Activated CD8-positive, alpha-beta memory T cell treated with anti-CD3 and anti-CD28 coated beads, Interleukin-2, amount 10 ng/mL, durations not matched to agents 7 days and 5 days (primary cell): Measurements from ENCODE around the gene SPATS2L. TPM values are rescaled to one million over a fixed set of nuclear protein-coding genes. Genes with fewer than 3 reads are reported as not detected.
A peak's percentile ranks its signal among the peaks of the same experiment; 100 is the strongest.
"Not testable (repeated sequence)": the region's sequence is repeated elsewhere in the genome, so short reads cannot be mapped to it uniquely, and the experiment has no call there.

Experiments used
- ATAC-seq: fragments of 150-1000 bp; cut with Tn5 transposase; one replicate; pipeline ENCODE4 v1.10.0; 2021; ENCODE audit warnings: moderate library complexity
- CTCF ChIA-PET: fragments of 350-600 bp; sonication (Branson Sonifier 250); formaldehyde crosslinking; loops from one replicate; lab custom pipeline; 2021; ENCODE audit warnings: antibody characterized with exemption; lab: Charles Lee
- DNase-seq: peaks from one replicate; pipeline ENCODE4 v3.0.0-alpha.2; 2020
- H3K27ac Mint-ChIP-seq: one replicate; pipeline ENCODE4 v1.8.0; 2021; ENCODE audit warnings: mild to moderate bottlenecking, mixed read lengths
- H3K27me3 Mint-ChIP-seq: one replicate; pipeline ENCODE4 v1.8.0; 2021; ENCODE audit warnings: mixed read lengths
- H3K36me3 Mint-ChIP-seq: one replicate; pipeline ENCODE4 v1.8.0; 2021; ENCODE audit warnings: mild to moderate bottlenecking, mixed read lengths
- H3K4me1 Mint-ChIP-seq: one replicate; pipeline ENCODE4 v1.8.0; 2021; ENCODE audit warnings: mixed read lengths
- H3K4me3 Mint-ChIP-seq: one replicate; pipeline ENCODE4 v1.8.0; 2021; ENCODE audit warnings: mild to moderate bottlenecking, moderate library complexity, mixed read lengths
- H3K9me3 Mint-ChIP-seq: one replicate; pipeline ENCODE4 v1.8.0; 2022; ENCODE audit warnings: low read depth, mixed read lengths
- total RNA-seq, 2 experiments: library from RNA; stranded (reverse); gene quantifications; one replicate each; pipeline ENCODE4 v1.2.3, GENCODE V29; 2021

Gene SPATS2L
- total RNA-seq, 2 experiments from 2014 or later: 62.9 to 89.7 TPM

DNA sequence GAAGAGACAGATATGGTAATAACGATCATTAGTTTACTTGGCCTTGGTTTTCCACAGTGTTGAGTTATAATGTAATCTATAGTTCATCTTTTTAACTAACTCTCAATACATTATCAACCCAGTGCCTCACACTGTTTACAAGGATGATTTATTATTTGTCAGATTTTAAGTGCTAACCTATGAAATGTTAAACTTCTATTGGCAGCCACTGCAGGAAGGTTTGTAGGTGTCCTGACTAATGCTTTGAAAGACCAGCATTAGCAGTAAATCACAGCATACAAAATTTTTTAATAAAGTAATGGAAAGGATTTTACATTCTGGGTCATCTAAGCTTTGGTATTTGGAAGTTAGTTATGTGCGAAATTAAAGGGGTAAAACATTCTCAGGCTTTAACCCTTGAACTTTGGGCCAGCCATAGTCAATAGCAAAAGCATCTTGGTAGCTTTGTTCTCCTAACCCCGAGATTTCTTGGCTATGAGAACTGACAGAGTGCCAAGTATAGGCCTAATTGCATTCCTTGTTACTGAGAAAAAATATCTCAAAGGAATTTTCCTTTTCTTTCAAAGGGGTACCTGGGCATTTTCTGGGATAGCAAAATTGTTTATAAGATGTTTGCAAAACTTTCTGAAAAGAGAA lies 30.6 kb downstream of the SPATS2L start:
- Mint-ChIP-seq H3K27me3 (no peaks in the 10 kb centered on the region), H3K36me3 (peaks cover 12% of the 10 kb centered on the region), H3K4me3 (no peak overlapping the region), H3K4me1 (peaks cover 24% of the 10 kb centered on the region), H3K27ac (no peak overlapping the region), H3K9me3 (no peaks in the 10 kb centered on the region)
- CTCF ChIA-PET: no interaction called here
- no peak for ATAC-seq
- no peak for DNase-seq

DNA sequence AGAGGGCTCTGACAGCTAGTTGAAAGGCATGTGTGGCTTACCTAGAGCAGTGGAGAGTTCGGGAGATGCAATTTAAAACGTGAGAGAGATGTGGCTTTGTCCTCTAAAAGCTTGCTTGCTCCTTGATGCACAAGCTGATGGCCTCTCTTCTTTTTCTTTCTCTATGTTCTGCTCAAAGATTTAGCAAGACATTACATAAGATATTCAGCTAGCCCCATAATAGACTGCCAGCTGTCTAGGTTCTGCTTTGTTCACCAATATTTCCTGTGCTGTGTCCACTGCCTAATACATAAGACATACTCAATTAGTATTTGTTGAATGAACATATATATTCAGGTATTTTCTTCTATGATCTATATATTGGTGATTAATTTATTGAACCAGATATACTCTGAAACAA lies 31.1 kb downstream of the SPATS2L start:
- CTCF ChIA-PET: no interaction called here
- Mint-ChIP-seq H3K36me3 (peaks cover 15% of the 10 kb centered on the region), H3K27me3 (no peaks in the 10 kb centered on the region), H3K27ac (no peak overlapping the region), H3K9me3 (no peaks in the 10 kb centered on the region), H3K4me1 (peaks cover 24% of the 10 kb centered on the region), H3K4me3 (no peak overlapping the region)
- DNase-seq (no peak), ATAC-seq (no peak)

DNA sequence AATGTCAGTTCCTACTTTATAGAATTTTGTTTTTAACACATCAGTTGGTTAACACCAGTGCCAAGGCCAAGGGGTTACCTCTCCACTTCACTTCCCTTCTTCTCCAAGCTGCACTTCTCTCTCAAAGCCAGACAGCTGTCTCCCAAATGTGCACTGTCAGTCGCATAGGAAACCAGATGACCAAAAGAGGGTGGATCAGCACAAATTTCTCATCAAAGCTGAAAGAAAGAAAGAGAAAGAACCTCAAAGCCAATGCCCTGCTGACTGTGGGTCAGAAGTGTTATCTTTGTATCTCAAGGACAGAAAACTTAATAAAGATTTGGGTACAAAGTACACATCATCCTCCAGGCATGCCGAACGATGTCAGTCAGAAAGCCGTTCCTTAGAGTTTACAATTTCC lies 32.2 kb downstream of the SPATS2L start:
- peaks cover 15% of the 10 kb centered on the region for H3K36me3 Mint-ChIP-seq
- no peak overlapping the region for H3K27ac Mint-ChIP-seq
- CTCF ChIA-PET: no interaction called here
- H3K4me3 Mint-ChIP-seq: no peak overlapping the region
- no peaks in the 10 kb centered on the region for H3K27me3 Mint-ChIP-seq
- no peaks in the 10 kb centered on the region for H3K9me3 Mint-ChIP-seq
- H3K4me1 Mint-ChIP-seq: peaks cover 24% of the 10 kb centered on the region
- no peak for DNase-seq
- ATAC-seq: no peak

DNA sequence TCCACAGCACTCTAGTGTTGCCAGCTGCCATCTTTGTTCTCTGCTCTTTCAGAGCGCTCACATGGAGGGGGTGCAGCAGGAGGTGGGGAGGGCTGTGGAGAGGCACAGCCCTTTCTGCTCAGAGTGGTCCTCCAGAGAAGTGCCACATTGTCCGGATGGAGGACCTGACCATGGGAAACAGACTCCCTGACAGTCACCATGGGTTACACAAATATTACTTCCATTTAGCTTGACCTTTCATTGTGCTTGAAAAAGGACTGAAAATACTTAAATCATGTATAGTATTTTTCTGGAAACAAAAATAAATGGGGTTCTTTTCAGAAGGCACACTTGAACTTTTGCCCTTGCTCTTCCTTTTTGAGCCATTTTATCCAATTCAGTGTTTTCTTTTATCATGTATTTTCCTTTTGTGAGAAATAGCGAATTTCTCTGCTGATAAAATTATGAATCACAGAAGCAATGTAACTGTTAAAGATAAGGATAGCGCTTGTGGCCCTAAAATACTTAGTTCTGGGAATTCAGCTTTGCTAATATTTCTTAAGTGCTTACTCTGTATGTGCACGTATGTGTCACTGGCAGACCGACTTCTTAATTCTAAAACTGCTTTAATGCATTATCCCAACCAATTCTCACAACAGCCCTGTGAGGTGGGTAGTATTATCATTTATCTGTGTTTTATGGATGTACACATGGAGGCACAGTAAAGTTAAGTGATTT lies 34.2 kb downstream of the SPATS2L start:
- H3K9me3 Mint-ChIP-seq: peaks cover 3% of the 10 kb centered on the region
- no peak overlapping the region for H3K27ac Mint-ChIP-seq
- peaks cover 24% of the 10 kb centered on the region for H3K4me1 Mint-ChIP-seq
- no peak overlapping the region for H3K4me3 Mint-ChIP-seq
- CTCF ChIA-PET: no interaction called here
- H3K36me3 Mint-ChIP-seq: peaks cover 28% of the 10 kb centered on the region
- ATAC-seq (no peak), DNase-seq (no peak)
- H3K27me3 Mint-ChIP-seq: no peaks in the 10 kb centered on the region

DNA sequence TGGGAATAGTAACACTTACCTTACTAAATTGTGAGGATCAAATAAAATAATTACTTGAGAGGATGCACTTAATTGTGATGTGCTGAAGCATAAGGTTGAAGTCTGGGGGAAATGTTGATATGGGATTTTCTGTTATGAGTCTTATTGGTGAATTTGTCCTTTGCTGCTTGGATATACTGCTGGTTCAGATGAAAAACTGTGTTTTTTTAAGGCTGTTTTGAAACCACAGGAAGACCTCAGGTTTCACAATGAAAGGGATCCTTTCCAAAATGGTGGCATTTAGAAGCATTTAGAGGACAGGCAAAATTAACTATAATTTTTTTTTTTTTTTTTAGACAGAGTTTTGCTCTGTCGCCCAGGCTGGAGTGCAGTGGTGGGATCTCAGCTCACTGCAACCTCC lies 34.9 kb downstream of the SPATS2L start:
- Mint-ChIP-seq H3K27me3 (no peaks in the 10 kb centered on the region), H3K9me3 (peaks cover 3% of the 10 kb centered on the region), H3K36me3 (peaks cover 28% of the 10 kb centered on the region), H3K4me1 (peaks cover 24% of the 10 kb centered on the region), H3K27ac (peak overlapping the region; percentile 46), H3K4me3 (no peak overlapping the region)
- DNase-seq (no peak), ATAC-seq (peak; percentile 33)
- CTCF ChIA-PET: no interaction called here

DNA sequence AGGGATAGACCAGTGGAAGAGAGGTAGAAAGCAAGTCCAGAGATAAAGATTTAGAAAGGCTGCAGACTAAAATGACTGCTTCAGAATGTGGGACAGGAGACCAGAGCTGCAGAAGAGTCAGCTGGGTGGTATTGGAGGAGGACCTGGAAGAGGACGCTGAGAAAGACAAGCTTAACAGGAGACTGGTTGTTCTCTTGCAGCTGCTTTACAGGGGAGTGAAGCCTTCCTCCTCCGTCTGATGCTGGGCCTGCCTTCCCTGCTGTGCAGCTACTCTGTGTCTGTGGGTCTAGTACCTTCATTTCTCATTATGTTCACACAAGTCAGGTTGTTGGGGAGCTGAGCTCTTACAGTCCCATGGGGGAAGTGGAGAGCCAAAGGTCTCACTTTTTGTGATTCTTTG lies 35.7 kb downstream of the SPATS2L start:
- no peak overlapping the region for H3K27ac Mint-ChIP-seq
- peaks cover 3% of the 10 kb centered on the region for H3K9me3 Mint-ChIP-seq
- no peak overlapping the region for H3K4me3 Mint-ChIP-seq
- no peak for ATAC-seq
- DNase-seq: no peak
- CTCF ChIA-PET: no interaction called here
- peaks cover 24% of the 10 kb centered on the region for H3K4me1 Mint-ChIP-seq
- peaks cover 30% of the 10 kb centered on the region for H3K36me3 Mint-ChIP-seq
- no peaks in the 10 kb centered on the region for H3K27me3 Mint-ChIP-seq

DNA sequence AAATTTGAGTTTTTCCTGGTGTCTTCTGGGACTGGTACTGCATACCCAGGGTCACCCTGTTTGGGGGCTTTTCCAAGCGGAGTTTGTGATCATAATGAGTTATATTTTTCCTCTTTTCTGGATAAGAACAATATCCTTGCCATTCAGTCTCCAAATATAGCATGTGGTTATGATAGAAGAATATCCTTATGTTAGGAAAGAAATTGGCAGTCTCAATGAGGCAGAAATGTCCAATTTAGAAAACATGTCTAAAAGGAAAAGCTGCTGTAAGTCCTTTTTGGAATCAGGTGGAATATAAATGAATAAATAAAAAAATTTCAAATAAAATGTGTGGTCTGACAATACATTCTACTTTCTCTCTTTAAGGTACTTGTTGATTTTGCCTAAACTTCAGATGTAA lies 36.2 kb downstream of the SPATS2L start:
- Mint-ChIP-seq H3K27ac (no peak overlapping the region), H3K36me3 (peaks cover 31% of the 10 kb centered on the region), H3K9me3 (peaks cover 3% of the 10 kb centered on the region), H3K27me3 (no peaks in the 10 kb centered on the region), H3K4me1 (peaks cover 24% of the 10 kb centered on the region), H3K4me3 (no peak overlapping the region)
- CTCF ChIA-PET: no interaction called here
- ATAC-seq (no peak), DNase-seq (no peak)

DNA sequence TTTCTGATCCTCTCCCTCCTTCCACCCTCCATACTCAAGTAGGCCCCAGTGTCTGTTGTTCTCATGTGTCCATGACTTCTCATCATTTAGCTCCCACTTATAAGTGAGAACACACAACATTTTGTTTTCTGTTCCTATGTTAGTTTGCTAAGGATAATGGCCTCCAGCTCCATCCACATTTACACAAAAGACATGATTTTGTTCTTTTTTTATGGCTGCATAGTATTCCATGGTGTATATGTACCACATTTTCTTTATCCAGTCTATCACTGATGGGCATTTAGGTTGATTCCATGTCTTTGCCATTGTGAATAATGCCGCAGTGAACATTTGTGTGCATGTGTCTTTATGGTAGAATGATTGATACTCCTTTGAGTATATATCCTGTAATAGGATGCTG lies 37.7 kb downstream of the SPATS2L start:
- H3K4me3 Mint-ChIP-seq, H3K27me3 Mint-ChIP-seq, H3K9me3 Mint-ChIP-seq, ATAC-seq, H3K27ac Mint-ChIP-seq, DNase-seq: not testable (repeated sequence)
- CTCF ChIA-PET: interaction anchor here (1.5 kb wide), 1 partner anchor 24 kb away, joined by 3 read pairs; no protein-coding TSS in a partner anchor
- Mint-ChIP-seq H3K4me1 (peaks cover 22% of the 10 kb centered on the region), H3K36me3 (peaks cover 38% of the 10 kb centered on the region)

DNA sequence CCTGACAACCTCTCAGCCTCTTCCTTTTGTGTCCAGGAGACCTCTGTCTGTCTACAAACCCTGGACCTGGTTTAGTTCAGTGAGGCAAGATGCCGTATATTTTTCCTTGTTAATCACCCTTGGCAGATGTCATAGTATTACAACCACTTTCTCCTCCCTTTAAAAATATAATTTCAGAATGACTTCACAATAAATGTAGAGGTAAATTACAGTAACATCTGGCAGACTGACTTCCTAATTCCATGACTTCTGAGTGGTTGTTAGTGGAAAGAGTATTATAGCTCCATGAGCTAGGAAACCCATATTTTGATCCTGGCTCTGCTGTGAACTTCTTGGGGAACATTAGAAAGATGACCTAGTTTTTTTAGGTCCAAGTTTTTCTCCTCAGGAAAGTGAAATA lies 39.5 kb downstream of the SPATS2L start:
- peaks cover 44% of the 10 kb centered on the region for H3K36me3 Mint-ChIP-seq
- peaks cover 3% of the 10 kb centered on the region for H3K9me3 Mint-ChIP-seq
- peak overlapping the region; percentile 27 for H3K27ac Mint-ChIP-seq
- H3K4me3 Mint-ChIP-seq: no peak overlapping the region
- CTCF ChIA-PET: interaction anchor here (1.0 kb wide), 1 partner anchor 18 kb away, joined by 3 read pairs; no protein-coding TSS in a partner anchor
- DNase-seq (no peak), ATAC-seq (no peak)
- H3K27me3 Mint-ChIP-seq: no peaks in the 10 kb centered on the region
- peaks cover 16% of the 10 kb centered on the region for H3K4me1 Mint-ChIP-seq

DNA sequence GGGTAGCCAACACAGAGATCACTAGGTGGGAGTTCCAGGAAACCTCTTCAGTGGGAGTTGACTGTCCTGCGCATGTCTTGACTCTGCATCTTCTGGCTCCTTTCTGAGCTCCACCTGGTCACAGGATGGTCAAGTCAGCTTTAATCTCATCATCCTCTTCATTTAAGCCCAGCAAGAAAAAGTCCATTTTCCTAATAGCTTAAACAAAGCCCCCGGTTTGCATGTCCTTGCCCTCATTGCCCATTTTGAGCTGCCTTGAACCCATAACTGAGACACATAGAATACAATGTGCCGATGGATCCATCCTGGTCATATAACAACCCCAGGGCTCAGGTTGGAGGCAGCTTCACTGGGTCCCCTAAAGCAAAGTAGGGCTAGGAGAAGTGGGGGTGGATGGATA lies 40.8 kb downstream of the SPATS2L start:
- Mint-ChIP-seq H3K36me3 (peaks cover 37% of the 10 kb centered on the region), H3K27me3 (no peaks in the 10 kb centered on the region), H3K9me3 (peaks cover 3% of the 10 kb centered on the region), H3K4me1 (peaks cover 5% of the 10 kb centered on the region), H3K4me3 (no peak overlapping the region), H3K27ac (no peak overlapping the region)
- DNase-seq: no peak
- ATAC-seq: no peak
- CTCF ChIA-PET: no interaction called here

DNA sequence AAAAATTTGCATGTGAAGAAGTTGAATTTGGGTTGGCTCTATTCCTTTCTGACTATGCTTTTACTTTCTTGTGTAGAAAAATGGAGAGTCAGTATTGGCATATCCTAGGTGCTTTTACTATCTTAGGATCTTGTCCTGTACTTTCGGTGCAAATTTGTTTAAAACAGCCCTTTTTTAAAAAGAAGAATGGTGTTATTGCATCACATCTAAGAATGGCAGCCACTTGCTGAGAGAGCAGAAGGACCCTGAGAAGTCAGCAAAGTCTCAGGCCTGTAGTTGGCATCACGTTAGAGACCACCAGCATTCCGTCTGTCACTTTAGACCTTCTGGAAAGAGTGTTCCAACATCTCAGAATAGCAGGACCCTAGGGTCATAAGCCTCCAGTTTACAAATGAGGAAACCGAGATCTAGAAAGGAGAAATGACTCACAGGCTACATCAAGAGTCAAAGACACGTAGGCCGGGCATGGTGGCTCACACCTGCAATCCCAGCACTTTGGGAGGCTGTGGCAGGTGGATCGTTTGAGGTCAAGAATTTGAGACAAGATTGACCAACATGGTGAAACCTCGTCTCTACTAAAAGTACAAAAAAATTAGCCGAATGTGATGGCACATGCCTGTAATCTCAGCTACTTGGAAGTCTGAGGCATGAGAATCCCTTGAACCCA lies 42.5 kb downstream of the SPATS2L start:
- DNase-seq (no peak), ATAC-seq (no peak)
- Mint-ChIP-seq H3K4me1 (peaks cover 5% of the 10 kb centered on the region), H3K27me3 (no peaks in the 10 kb centered on the region), H3K9me3 (peaks cover 3% of the 10 kb centered on the region), H3K36me3 (peaks cover 36% of the 10 kb centered on the region), H3K27ac (no peak overlapping the region), H3K4me3 (no peak overlapping the region)
- CTCF ChIA-PET: no interaction called here

DNA sequence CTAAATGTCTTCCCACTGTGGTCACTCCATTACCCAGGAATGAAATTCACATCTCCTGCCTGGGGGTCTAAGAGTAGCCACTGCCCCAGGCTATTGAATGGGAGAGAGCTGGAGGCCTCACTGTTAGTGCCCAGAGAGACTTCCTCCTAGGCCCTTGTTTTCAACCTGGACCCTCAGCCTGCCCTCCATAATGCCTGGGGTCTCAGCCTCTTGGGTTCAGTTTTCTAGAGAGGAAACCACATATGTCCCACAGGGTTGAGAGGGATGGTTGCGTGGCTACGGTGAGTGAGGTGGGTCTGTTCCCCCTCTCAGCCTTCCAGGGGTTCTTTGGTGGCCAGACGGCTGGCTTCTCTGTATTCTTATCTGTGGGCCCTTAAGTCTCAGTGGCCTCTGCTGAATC lies 43.4 kb downstream of the SPATS2L start:
- Mint-ChIP-seq H3K4me3 (no peak overlapping the region), H3K27me3 (no peaks in the 10 kb centered on the region), H3K36me3 (peaks cover 27% of the 10 kb centered on the region), H3K4me1 (peaks cover 5% of the 10 kb centered on the region), H3K27ac (no peak overlapping the region), H3K9me3 (no peaks in the 10 kb centered on the region)
- CTCF ChIA-PET: no interaction called here
- no peak for DNase-seq
- ATAC-seq: no peak

DNA sequence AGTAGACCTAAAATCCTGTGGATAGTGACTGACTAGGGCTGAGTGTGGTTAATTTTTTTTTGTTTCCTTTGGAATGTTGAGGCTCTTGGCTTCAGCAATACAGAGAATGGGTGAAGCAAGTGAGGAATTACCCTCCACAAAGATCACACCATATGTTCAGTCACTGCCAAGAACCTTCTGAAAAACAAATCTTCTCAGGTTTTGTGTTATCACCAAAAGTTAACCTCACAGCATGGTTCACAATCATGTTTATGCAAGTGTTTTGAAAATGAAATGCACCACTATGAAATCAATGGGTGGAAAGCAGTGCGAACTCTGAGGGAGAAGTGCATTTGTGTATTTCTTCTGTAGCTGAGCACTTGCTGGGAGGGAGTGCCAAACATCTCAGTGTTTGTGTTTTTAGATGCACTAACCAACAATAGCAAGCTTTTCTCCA lies 44.4 kb downstream of the SPATS2L start:
- DNase-seq (no peak), ATAC-seq (no peak)
- CTCF ChIA-PET: no interaction called here
- Mint-ChIP-seq H3K27me3 (no peaks in the 10 kb centered on the region), H3K4me3 (no peak overlapping the region), H3K9me3 (no peaks in the 10 kb centered on the region), H3K4me1 (peaks cover 5% of the 10 kb centered on the region), H3K36me3 (peaks cover 21% of the 10 kb centered on the region), H3K27ac (no peak overlapping the region)

DNA sequence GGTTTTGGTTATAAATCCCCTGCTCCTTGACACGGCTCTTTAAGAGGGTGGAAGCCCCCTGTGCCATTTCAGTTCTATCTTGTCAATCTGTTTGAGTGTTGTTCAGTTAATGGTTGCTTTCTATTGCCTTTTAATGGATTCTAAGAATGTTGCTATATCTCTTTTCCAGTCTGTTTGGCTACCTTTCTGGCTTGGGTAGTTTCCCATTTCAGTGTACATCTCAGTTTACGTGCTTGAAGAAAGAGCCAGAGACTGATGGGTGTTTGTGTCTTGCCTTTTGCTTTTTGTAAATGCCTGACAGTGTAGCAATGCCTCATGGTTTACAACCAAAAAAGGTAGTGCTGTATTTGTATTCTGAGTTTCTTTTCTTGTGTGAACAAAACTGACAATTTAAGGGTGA lies 45.3 kb downstream of the SPATS2L start:
- no peak for DNase-seq
- Mint-ChIP-seq H3K9me3 (no peaks in the 10 kb centered on the region), H3K4me1 (peaks cover 5% of the 10 kb centered on the region), H3K4me3 (no peak overlapping the region), H3K27me3 (no peaks in the 10 kb centered on the region), H3K27ac (no peak overlapping the region), H3K36me3 (peaks cover 21% of the 10 kb centered on the region)
- CTCF ChIA-PET: no interaction called here
- ATAC-seq: no peak
